H54 (cell line): ENCODE results near the gene CNTNAP2.

Experiments
- DNase-seq: peaks from one replicate; pipeline ENCODE4 v3.0.0; 2011; ENCODE audit warnings: low spot score, mixed read lengths; ENCODE audit not compliant: insufficient read length
- FAIRE-seq: peaks from 3 replicates; lab custom pipeline; 2011; peaks lifted over from hg19 to GRCh38; lab: Jason Lieb, UNC
- POLR2A ChIP-seq: IDR thresholded peaks from 2 replicates; pipeline ENCODE4 v1.6.1; 2011; ENCODE audit warnings: low read depth, mild to moderate bottlenecking, low read length

Gene CNTNAP2

GRCh38 chr7:148347981-148348380 lies 2231.4 kb downstream of the CNTNAP2 start:
- DNase-seq (no peak), FAIRE-seq (no peak)
- no peak for TF ChIP-seq POLR2A

GRCh38 chr7:148348466-148348865 lies 2231.9 kb downstream of the CNTNAP2 start:
- TF ChIP-seq POLR2A = no peak
- no peak for FAIRE-seq
- DNase-seq = no peak

- no peak for FAIRE-seq
- no peak for DNase-seq
- TF ChIP-seq POLR2A = no peak
Observed at GRCh38 chr7:148356303-148356702, 2239.7 kb downstream of the CNTNAP2 start.

GRCh38 chr7:148362541-148362940 lies 2245.9 kb downstream of the CNTNAP2 start:
- FAIRE-seq = no peak
- TF ChIP-seq POLR2A = no peak
- DNase-seq = no peak

GRCh38 chr7:148367731-148368475 lies 2251.3 kb downstream of the CNTNAP2 start:
- DNase-seq = no peak
- FAIRE-seq = no peak
- no peak for TF ChIP-seq POLR2A

- FAIRE-seq (no peak), DNase-seq (no peak)
- no peak for TF ChIP-seq POLR2A
Observed at GRCh38 chr7:148368562-148368961, 2252.0 kb downstream of the CNTNAP2 start.

- DNase-seq (no peak), FAIRE-seq (no peak)
- no peak for TF ChIP-seq POLR2A
Observed at GRCh38 chr7:148371280-148371937, 2254.8 kb downstream of the CNTNAP2 start.

- no peak for FAIRE-seq
- TF ChIP-seq POLR2A = no peak
- DNase-seq = no peak
Observed at GRCh38 chr7:148374396-148375259, 2258.0 kb downstream of the CNTNAP2 start.

- FAIRE-seq (no peak), DNase-seq (no peak)
- TF ChIP-seq POLR2A = no peak
Observed at GRCh38 chr7:148379677-148380076, 2263.1 kb downstream of the CNTNAP2 start.

- TF ChIP-seq POLR2A = no peak
- DNase-seq (no peak), FAIRE-seq (no peak)
Observed at GRCh38 chr7:148380596-148381419, 2264.2 kb downstream of the CNTNAP2 start.

- DNase-seq = no peak
- no peak for FAIRE-seq
- TF ChIP-seq POLR2A = no peak
Observed at GRCh38 chr7:148382596-148382995, 2266.0 kb downstream of the CNTNAP2 start.

- no peak for TF ChIP-seq POLR2A
Observed at GRCh38 chr7:148383651-148384050, 2267.1 kb downstream of the CNTNAP2 start.

GRCh38 chr7:148385009-148385682 lies 2268.5 kb downstream of the CNTNAP2 start:
- no peak for TF ChIP-seq POLR2A
- FAIRE-seq (no peak), DNase-seq (no peak)

More at GRCh38 chr7:148383651-148384050, 2267.1 kb downstream of the CNTNAP2 start:
- FAIRE-seq (no peak), DNase-seq (no peak)
